ENCODE measurements around the gene COL1A1. TPM values are rescaled to one million over a fixed set of nuclear protein-coding genes. Genes with fewer than 3 reads are reported as not detected.

COL1A1 gene
- polyA plus RNA-seq, 1 experiment, result 1,356 TPM

GRCh38 chr17:50222922-50223321, 21.5 kb upstream of the COL1A1 start:
- TF ChIP-seq, protein P1, sequence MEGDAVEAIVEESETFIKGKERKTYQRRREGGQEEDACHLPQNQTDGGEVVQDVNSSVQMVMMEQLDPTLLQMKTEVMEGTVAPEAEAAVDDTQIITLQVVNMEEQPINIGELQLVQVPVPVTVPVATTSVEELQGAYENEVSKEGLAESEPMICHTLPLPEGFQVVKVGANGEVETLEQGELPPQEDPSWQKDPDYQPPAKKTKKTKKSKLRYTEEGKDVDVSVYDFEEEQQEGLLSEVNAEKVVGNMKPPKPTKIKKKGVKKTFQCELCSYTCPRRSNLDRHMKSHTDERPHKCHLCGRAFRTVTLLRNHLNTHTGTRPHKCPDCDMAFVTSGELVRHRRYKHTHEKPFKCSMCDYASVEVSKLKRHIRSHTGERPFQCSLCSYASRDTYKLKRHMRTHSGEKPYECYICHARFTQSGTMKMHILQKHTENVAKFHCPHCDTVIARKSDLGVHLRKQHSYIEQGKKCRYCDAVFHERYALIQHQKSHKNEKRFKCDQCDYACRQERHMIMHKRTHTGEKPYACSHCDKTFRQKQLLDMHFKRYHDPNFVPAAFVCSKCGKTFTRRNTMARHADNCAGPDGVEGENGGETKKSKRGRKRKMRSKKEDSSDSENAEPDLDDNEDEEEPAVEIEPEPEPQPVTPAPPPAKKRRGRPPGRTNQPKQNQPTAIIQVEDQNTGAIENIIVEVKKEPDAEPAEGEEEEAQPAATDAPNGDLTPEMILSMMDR (IDR thresholded peaks at IDR 0.05; ENCODE audit: low read depth, low read length), result no peak
- ChIA-PET CTCF (interaction anchor here (1.3 kb wide), 1 partner anchor 53 kb away, joined by 6 read pairs; no protein-coding TSS in a partner anchor), POLR2A (interaction anchor here (0.7 to 14.7 kb wide), 5 partner anchors 12 to 33 kb away, joined by 3 to 726 read pairs (median 92); partner anchors contain the start of gene COL1A1)
- Histone ChIP-seq H3K27me3 (ENCODE audit: control insufficient read depth, insufficient read depth, low read length) (no peaks in the 10 kb centered on the region), H3K27ac (ENCODE audit: low read depth, low read length) (no peak overlapping the region), H3K4me3 (ENCODE audit: low read depth, low read length) (no peak overlapping the region), H3K9me3 (ENCODE audit: control insufficient read depth, insufficient read depth, low read length) (peaks cover 10% of the 10 kb centered on the region)
- no peak for DNase-seq (ENCODE audit: low read depth, low spot score)

DNA sequence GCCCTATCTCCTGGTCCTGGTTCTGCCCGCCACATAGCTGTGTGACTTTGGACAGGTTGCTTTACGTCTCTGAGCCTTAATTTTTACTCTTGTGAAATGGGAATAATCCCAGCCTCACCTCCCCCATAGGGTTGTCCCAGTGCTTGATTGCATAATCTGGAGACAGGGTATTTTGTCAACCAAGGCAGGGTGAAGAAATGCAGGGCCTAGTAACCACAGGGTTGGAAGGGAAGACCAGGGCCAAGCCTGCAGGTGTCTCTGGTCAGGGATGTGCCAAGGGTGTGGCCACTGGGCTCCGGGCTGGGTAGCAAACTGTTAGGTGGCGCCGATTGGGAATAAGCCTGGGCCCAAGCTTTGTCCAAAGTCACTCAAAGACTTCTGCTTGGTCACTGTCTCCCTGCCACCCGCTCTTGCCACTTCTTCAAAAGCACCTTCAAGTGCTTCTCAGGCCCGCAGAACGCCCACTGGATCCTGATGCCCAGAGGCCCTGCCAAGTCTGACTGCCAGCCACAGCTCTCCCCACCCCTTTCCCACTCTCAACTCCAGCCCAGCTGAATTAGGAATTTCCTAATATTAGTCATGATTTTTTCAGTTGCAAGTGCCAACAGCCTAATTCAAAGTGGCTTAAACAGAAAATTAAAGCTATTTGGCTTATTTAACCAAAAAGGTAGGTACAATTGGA, 20.6 kb upstream of the COL1A1 start:
- DNase-seq (ENCODE audit: low read depth, low spot score), result no peak
- Histone ChIP-seq H3K9me3 (ENCODE audit: control insufficient read depth, insufficient read depth, low read length) (peaks cover 10% of the 10 kb centered on the region), H3K27ac (ENCODE audit: low read depth, low read length) (peak overlapping the region; percentile 61), H3K4me3 (ENCODE audit: low read depth, low read length) (no peak overlapping the region), H3K27me3 (ENCODE audit: control insufficient read depth, insufficient read depth, low read length) (no peaks in the 10 kb centered on the region)
- CTCF ChIA-PET, result interaction anchor here (0.6 to 1.5 kb wide), 4 partner anchors 10 to 52 kb away, joined by 3 to 6 read pairs (median 4); no protein-coding TSS in a partner anchor
- TF ChIP-seq, protein P1 (IDR thresholded peaks at IDR 0.05; ENCODE audit: low read depth, low read length), result no peak
- POLR2A ChIA-PET, result interaction anchor here (0.6 to 14.7 kb wide), 10 partner anchors 11 to 48 kb away, joined by 3 to 726 read pairs (median 5); partner anchors contain the start of gene COL1A1

DNA sequence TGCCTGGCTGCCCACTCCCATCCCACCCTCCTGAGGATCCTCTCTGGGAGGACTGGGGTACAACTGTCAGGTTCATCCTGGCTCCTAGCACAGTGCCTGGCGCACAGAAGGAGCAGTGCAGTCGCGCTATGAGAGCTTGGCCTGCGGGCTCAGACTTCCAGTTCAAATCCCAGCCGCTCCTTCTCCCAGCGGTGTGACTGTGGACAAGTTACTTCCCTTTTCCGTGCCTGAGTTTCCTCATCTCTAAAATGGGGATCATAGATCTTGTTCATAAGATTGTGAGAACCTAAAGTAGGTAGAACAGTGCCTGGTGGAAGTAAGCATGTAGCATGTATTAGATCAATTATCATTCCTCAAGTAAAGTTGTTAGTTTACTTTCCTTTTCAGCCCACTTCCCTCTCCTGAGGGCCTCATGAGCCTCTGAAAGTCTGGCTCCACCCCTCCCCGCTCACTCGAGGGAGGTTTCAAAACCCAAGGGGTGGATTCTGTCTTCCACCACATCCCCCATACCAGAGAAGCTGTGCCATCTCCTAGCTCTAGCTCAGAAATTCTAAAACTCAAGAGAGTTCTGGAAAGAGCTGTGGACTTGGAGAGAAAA, 19.9 kb upstream of the COL1A1 start:
- CTCF ChIA-PET, result interaction anchor here (0.6 to 1.5 kb wide), 4 partner anchors 11 to 52 kb away, joined by 3 to 6 read pairs (median 4); no protein-coding TSS in a partner anchor
- no peak overlapping the region for H3K4me3 ChIP-seq (ENCODE audit: low read depth, low read length)

GRCh38 chr17:50220811-50221210, 19.4 kb upstream of the COL1A1 start:
- Histone ChIP-seq H3K4me3 (ENCODE audit: low read depth, low read length) (no peak overlapping the region), H3K27ac (ENCODE audit: low read depth, low read length) (peak overlapping the region; percentile 97), H3K27me3 (ENCODE audit: control insufficient read depth, insufficient read depth, low read length) (no peaks in the 10 kb centered on the region), H3K9me3 (ENCODE audit: control insufficient read depth, insufficient read depth, low read length) (peaks cover 8% of the 10 kb centered on the region)
- DNase-seq (ENCODE audit: low read depth, low spot score), result no peak
- TF ChIP-seq, protein P1 (IDR thresholded peaks at IDR 0.05; ENCODE audit: low read depth, low read length), result no peak
- ChIA-PET CTCF (interaction anchor here (0.6 to 1.6 kb wide), 6 partner anchors 17 to 59 kb away, joined by 3 to 7 read pairs (median 6); no protein-coding TSS in a partner anchor), POLR2A (interaction anchor here (5.5 to 14.7 kb wide), 4 partner anchors 9 to 47 kb away, joined by 63 to 726 read pairs (median 188); partner anchors contain the start of gene COL1A1)

More for the DNA sequence above, 19.9 kb upstream of the COL1A1 start:
- no peaks in the 10 kb centered on the region for H3K27me3 ChIP-seq (ENCODE audit: control insufficient read depth, insufficient read depth, low read length)
- DNase-seq (ENCODE audit: low read depth, low spot score), result no peak
- TF ChIP-seq, protein P1 (IDR thresholded peaks at IDR 0.05; ENCODE audit: low read depth, low read length), result no peak
- peaks cover 10% of the 10 kb centered on the region for H3K9me3 ChIP-seq (ENCODE audit: control insufficient read depth, insufficient read depth, low read length)
- H3K27ac ChIP-seq (ENCODE audit: low read depth, low read length), result peak overlapping the region; percentile 97
- POLR2A ChIA-PET, result interaction anchor here (0.6 to 14.7 kb wide), 8 partner anchors 10 to 49 kb away, joined by 3 to 726 read pairs (median 5); partner anchors contain the start of gene COL1A1

Measured in AG04450 (cell line).